Activated T-cell treated with anti-CD3 and anti-CD28 coated beads for 48 hours (primary cell): Measurements from ENCODE around the gene GLI3.

ENCODE experiments used
- DNase-seq: peaks from one replicate; pipeline ENCODE4 v3.0.0-alpha.2; 2020; ENCODE audit warnings: low read depth

Gene GLI3

DNA sequence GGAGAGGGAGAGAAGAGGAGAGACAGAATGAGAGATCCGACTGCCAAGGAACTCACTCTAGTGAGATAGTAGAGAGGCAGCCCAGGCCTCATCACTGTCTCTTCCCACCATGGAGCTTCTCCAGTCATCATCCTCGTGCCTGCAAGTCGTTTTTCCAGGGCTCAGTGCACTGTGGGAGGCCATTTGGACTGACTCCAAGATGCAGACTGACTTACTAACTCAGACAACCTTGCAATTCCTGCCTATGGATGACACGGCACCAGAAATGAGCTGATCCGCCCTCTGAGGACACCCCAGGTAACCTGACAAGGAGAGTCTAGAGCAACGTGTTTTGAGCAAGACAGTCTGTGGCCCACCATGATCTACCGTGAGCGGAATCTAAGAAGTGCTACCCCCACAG, 154.9 kb downstream of the GLI3 start:
- no peak for DNase-seq

DNA sequence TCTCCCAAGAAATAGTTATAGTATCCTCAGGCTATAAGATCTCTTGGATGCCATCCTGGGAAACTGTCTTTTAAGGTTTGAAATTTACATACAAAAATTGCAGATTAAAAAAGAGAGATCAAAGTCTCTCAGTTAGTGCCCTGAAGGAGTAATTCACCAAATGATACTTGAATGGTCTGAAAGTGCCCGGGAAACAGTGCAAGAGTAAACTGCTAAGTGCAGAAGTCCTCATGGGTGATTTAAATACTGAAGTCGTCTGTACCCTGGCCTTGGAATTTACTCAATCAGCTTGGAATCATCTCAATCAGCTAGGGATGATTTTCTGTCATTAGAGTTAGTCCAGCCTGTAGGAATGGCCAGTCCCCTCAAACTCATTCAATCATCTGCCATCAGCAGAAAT, 155.3 kb downstream of the GLI3 start:
- no peak for DNase-seq

DNA sequence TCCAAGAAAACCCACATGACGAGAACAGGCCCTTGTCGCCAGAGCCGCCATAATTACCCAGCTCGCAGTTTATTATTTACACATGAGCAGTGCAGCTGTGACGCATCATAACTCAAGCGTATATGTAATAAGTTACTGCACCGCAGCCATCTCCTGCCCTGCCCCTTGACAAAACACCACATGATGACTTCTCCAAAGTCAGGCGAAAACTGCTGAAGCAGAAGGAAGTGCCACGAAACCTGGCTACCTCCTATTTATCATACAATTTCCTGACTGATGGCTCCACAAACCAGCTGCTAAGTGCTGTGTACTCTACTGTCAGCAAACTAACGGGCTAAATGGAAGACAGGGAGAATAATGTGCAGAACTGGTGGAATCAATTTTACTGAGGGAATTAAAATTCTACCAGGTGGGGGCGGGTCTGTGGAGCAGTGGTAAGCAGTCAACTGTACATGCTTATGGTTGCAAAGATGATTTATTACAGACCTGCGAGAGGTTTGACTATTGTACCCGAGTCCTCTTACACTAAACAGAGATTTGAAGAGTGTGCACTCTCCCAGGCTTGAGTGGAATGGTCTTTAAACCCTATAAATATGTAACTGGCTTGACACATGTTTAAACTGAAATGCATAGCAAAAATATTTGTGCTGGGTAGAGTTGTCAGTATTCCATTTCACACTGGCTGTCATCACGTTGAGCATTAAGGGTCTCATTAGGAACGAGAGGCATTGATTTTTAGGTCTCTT, 156.0 kb downstream of the GLI3 start:
- DNase-seq, result no peak

DNA sequence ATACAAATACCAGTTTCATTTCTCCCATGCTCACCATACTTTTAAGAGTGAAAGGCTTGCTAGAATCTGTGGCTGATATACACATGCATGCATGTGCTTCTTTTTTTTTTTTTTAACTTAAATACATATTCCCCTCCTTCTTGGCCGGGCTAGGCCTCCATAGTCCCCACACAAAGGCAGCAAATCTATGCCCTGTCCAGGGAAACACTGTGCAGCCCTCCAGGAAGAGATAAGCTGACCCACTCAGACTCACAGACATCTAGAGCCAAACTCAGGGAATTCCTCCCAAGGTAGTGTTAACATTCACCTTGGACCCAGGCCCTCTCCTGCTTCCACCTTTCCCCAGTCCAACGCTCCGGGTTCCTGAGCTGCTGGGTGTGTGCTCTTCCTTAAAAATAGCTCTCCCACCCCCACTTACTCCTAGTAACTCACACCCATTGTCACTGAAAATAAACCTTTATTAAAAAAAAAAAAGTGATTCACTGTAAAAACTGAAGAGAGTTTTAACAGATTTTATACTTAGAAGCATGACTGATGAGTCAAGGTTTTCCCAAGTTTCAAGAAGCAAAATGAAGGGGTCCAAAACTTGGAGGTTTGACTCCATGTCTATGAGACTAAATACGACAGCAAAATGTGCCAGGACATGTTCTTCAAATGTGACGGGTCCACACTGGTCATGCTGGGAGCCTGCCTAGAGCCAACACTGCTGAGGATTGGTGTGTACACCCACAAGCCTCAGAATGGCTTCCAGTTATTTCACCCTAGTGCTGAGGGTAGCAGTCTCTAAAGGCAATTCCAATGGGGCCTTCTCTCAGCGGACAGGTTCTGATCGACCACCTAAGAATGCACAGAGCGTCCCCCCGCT, 159.5 kb downstream of the GLI3 start:
- no peak for DNase-seq

DNA sequence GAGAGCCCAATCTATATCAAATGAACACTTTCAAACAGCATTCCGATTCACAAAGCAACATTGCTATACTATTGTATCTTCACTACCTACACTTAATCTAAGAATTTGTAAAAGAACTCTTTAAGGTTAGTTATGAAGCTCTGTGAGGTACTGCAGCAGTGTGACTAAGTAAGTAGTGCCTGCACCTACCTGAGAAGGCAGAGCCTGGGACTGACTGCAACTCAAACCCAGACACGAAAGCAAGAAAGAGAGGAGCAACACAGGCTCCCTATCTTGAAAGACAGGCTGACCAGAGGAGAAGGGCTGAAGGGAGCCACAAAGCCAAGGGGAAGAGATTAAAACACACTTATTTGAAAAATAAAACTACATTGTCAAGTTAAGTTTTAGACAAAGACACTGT, 160.1 kb downstream of the GLI3 start:
- no peak for DNase-seq

DNA sequence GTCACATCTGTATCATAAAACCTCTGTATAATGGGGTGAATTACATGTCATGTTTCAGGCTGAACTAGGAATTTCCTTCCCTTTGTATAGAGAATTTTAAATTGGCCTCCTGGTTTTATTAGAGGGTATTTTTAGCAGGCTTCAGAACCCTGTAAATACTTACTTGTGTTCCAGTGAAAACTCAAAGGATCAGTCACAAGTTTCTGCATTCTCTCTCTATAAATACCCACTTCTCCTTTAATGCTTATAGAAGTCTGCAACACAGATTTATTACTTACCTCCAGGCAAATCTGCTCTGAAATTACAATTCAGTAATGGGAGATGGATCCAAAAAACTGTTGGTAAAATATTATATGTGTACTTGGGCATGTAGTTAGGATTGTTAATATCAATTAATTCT, 161.6 kb downstream of the GLI3 start:
- no peak for DNase-seq

DNA sequence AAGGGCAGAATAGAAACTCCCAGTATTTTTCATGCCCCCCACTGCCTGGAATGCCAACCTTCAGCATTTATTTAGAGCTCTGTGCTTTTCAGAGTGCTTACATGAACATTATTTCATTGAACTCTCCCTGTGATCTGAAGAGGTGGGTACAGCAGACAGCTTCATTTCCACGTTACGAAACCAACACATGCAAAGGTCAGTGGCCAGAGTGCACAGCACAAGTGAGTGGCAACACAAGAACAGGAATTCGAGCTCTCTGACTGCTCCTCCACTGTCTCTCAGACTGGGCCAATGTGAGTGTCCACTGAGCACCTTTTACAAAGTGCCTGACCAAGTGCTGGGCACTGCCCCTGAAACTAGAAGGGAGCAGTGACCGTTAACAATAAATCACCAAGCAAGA, 162.9 kb downstream of the GLI3 start:
- DNase-seq, result no peak

DNA sequence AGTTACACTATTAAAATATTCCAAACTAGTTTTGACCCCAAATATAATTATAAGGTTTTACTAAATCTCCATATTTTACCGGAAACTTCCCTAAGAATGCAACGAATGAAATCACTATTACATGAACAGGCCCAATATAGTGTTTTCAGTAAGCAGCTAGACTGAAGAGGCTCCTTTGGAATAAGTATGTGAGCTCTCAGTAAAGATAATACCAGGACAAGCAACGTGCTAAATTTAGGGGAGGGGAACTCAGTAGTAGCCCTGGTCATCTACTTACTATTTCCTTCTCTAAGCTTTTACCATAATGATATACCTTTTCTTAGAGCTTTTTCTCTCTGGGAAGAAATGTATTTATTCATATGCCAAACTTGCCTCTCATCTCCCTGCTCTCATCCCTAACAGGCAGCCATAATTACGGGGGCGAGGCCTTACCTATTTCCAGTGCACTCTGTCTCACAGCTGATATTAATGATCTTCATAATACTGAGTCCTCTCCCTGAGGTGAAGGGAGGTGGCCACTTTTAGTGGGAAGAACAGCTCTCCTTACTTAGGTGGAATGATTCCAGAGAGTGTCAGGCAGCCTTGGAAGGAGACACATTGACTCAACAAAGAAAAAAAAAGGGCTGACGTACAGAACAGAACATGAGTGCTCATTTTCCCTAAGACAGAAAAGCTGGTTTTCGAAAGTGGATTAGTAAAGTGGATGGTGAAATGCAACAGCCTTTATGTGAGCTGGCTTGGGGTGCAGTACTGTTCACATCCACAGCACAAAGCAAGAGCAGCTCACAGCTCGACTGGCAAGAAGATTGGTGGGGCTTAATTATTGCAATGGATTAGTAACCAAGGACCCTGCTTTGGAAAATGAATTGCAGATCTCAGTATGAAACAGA, 165.4 kb downstream of the GLI3 start:
- no peak for DNase-seq

DNA sequence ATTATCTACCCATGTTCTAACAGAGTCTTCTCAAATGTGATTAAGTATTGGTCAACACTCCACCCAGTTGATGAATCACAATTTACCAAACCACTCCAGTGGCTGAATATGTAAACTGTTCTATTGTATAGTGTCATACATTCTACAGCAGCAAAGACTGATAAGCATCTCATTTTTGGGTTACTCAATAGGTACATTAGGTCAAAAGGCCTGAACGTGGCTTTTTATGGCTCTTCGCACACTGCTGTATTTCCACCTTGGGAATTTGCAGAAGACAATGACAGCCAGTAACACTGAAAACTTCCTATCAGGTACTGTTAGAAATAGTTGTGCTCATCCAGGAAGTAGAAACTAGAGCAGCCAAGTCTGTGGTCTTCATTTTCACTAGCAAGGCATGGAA, 166.9 kb downstream of the GLI3 start:
- DNase-seq, result no peak

DNA sequence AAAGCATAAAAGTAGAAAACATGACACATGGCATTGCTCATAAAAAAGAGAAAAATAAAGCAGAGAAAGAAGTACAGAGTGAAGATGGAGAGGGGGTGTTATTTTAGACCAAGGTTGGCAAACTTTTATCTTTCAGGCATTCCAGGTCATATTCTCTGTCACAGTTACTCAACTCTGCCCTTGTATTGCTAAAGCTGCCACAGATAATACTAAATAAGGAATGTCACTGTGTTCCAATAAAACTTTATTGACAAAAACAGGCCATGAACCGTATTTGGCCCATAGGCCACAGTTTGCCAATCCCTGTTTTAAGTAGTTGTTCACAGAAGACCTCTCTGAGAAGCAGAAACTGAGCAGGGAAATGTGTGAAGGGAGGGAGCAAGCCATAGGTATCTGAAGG, 167.4 kb downstream of the GLI3 start:
- DNase-seq, result no peak

DNA sequence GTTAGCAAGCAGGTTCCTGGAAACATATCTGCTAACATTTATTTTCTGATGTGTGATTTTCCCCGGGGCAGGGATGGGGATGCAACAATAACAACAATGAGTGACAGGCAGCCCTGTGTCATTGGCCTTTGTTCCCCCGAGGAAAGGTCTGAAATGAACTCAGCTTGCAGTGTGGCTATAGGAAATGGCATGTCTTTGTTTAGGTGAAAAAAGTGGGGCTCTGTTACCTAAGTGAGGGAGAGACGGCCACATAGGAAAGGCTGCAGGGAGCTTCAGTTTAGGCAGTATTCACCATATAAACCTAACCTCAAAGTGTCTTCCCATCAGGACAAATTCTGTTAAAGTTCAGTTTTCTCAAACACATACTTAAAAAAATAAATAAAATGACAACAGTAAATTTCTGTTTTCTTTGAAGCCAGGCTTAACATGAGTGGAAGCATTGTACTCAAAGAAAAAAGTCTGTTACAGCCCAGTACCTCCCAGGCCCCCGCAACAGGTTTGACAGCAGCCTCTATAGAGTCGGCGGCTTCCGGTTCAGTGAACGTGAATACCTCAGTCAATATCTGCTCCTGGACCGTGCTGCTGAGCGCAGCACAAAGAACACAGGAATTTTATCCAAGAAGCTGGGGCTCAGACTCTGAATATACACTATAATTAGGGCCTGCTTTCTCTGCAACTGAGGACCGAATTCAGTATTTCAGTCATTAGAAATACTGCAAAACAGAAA, 168.3 kb downstream of the GLI3 start:
- DNase-seq, result no peak

DNA sequence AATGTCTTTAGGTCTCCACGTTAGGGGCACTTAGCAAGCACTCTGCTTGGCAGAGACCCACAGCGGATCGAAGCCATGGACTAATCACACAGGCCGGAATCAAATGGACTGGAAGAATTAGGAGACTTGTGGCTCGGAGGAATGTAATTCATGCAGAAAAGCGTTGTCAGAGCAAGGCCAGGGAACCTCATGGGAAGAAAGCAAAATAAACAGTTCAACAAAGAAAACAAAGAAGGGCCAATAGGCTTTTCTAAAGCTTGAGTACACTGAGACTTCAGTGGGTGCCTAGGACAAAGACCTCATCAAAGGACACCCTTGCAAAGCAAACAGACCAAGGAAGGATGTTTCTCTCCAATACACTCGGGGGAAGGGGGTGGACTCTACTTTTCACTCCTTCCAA, 171.1 kb downstream of the GLI3 start:
- DNase-seq, result no peak

DNA sequence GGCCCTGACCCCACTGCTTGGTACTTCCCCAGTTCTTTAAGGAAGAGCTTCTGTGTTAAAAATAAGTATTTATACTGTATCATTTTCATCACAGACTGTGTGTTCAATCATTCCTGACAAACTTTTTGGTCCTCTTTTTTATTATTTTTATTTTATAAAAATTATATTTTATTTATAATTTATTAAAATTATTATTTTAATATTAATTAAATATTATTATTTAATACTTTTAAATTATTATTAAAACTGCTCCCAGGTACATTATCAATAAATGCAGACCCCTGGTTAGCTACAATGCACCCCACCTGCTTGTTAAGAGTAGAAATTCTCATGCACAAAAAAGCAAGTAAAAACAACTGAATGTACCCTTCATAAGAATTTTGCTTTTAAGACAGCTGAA, 172.0 kb downstream of the GLI3 start:
- no peak for DNase-seq

DNA sequence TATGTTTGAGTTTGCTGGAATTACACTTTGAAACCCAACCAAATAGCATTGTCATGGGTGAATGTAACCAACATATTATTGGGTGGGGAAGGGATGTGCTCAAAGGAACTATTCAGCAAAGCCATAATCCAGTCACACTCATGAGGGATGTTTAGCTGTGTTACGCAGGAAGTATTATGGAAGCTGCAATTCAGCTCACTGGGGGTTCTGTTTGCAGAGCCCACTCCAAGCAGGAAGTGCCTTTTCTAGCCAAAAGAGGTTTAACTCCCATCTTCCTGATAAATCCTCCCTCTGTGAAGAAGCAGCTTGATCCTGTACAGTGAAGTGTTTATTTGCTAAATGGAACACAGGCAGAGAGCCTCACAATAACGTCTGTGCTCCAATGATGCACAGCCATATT, 172.5 kb downstream of the GLI3 start:
- no peak for DNase-seq

DNA sequence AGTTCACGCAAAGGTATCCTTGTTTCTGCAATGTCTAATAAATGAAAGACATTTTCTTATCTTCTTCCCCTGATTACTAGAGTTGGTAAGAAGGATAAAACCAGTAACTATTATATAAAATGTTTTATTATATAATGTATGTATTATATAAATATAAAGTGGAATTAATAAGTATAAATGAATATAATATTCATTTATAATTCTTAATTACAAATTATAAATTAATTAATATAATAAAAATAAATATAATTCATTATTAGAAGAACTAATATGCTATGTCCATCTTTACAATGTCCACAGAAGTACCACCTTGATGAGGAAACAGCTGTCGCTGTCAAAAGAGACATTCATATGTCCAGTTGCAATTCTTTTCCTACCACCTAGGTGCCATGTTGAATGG, 177.7 kb downstream of the GLI3 start:
- DNase-seq, result no peak

DNA sequence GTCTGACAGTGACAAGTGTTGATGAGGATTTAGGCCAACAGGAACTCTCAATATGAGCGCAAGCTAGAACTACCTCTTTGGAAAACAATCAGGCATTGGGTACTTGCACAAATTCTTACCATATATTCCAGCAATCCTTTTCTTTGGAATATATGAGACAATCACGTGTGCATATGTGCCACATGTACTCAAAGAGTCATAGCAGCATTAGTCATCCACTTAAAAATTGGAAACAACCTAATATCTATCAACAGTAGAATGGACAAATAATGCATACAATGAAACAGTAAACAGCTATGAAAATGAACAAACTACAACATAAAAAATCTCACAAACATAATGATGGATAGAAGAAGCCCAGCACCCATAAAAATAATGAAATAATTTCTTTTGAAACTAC, 179.7 kb downstream of the GLI3 start:
- DNase-seq, result no peak

DNA sequence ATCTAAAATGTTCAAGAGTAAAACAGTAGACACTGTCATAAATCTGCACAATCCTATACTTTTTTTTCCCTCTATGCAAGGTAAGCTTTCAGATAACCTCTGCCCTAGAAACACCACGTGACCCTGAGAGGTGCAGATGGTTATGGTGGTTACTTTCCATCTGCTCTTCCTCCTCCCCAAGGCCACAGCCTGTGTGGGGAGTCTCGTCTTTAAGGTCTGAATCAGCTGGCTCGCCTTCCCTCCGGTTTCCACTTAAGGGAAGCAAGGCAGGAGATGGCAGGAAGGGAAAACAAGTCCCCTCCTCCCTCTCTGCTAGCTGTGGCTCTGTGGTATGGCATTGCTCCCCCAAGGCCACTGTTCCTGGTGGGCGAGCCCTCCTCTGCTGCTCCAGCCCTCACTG, 181.8 kb downstream of the GLI3 start:
- no peak for DNase-seq

DNA sequence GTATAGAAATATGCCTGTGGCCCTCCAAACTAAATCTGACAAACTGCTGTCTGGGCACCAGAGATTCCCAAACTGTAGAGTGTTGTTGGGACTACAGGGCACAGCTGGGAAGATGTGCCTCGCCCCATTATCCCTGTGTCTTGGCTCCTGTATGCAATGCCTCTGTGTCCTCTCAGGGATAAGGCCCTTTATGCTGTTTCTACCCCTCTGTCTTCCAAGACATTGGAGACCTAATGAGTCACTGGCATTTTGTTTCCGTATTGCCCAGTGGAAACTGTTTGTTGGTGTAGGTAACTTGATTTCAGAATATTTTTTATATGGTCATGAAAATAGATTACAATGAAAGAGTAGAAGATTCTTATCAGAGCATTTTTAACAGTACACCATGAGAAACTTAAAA, 183.2 kb downstream of the GLI3 start:
- DNase-seq, result no peak

DNA sequence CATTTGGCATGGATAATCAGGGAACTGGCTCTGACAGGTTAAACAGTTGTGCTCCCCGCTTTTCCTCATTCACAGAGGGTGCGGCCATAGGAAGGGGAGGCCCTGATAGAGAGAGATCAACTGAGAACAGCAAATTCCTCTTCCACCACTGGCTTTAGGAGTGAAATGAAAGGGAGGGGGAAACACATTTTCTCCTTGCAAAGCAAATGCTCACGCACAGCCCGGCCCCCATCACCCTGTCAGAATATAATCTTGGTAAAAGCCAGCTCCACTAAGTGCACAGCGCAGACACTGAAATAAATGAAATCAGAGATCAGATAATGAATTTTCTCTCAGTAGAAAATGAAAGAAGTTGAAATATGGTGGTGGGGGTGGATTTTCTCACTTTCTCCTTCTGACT, 187.2 kb downstream of the GLI3 start:
- DNase-seq, result no peak

DNA sequence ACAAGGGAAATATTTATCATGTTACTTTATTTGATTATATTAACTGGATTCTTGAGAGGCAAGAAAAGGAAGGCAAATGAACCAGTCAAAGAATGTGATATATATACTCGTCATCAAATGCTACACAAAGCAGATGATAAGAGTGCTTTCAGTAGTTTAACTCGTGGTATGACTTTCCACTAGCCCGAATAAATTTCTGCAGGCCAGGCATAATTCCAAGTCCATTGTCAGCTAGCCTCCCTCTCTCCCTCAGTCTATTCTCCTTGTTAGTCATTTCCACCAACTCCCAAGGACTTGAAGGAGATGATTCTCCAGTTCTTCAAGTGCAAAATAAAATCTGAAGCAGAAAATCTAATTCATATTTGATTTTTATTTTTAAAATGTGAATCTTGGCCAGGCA, 190.5 kb downstream of the GLI3 start:
- no peak for DNase-seq

DNA sequence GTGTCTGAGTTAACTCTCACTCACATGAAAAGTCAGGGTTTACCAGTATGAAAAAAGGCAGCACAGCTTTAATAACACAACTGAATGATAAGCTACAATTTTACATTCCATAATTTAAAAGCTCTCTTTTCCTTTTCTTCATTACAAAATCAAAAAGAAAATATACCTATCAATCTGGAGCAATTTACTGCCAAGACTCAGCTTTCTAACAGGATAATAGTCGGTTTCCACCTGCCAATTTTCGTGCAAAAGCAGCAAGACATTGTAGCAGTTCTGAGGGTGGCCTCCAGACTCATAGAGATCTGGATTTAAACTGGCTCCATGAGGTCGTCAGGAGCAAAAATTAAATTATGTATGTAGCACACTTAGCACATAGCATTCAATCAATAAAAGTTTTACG, 191.0 kb downstream of the GLI3 start:
- no peak for DNase-seq

DNA sequence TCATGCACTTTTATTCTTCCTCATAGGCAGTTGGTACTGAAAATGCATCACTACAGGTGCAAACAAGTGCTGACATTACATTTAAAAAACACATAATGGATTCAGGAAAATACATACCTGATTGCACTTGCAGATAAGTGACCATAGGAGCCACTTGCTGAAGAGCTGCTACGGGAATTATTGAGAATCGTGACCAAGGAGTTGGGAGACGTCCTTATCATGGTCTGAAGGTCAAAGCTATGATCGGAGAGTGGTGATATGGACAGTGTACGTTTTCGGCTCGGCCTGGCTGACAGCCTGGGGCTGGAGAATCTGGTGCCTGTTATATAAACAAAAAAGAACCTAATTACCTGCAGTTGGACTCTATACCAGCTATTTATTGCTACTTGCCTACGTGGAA, 197.1 kb downstream of the GLI3 start:
- DNase-seq, result no peak
